Jurkat, Clone E6-1 (cell line): ENCODE results near the gene DPT.

Experiments used
- DNase-seq: peaks from one replicate; pipeline ENCODE4 v3.0.0-alpha.2; 2011; ENCODE audit warnings: low read depth, low spot score
- H3K4me3 ChIP-seq: 2 replicates; pipeline ENCODE4 v1.5.1; 2011; ENCODE audit warnings: mild to moderate bottlenecking, low read length, control low read depth, moderate library complexity

Gene DPT

GRCh38 chr1:168676861-168677260 lies 52.1 kb downstream of the DPT start:
- no peak overlapping the region for H3K4me3 ChIP-seq
- no peak for DNase-seq

- DNase-seq, result no peak
- no peak overlapping the region for H3K4me3 ChIP-seq
These were observed 52.8 kb downstream of the DPT start for GRCh38 chr1:168676029-168676812.

- H3K4me3 ChIP-seq, result no peak overlapping the region
- no peak for DNase-seq
These were observed 54.9 kb downstream of the DPT start for GRCh38 chr1:168673974-168674683.

- H3K4me3 ChIP-seq, result no peak overlapping the region
- DNase-seq, result no peak
These were observed 56.7 kb downstream of the DPT start for GRCh38 chr1:168672278-168672677.

GRCh38 chr1:168671782-168672181 lies 57.2 kb downstream of the DPT start:
- DNase-seq, result no peak

GRCh38 chr1:168665975-168666374 lies 63.0 kb downstream of the DPT start:
- no peak overlapping the region for H3K4me3 ChIP-seq
- no peak for DNase-seq

More at GRCh38 chr1:168671782-168672181, 57.2 kb downstream of the DPT start:
- H3K4me3 ChIP-seq, result no peak overlapping the region

- no peak overlapping the region for H3K4me3 ChIP-seq
- DNase-seq, result no peak
These were observed 64.8 kb downstream of the DPT start for GRCh38 chr1:168664069-168664834.

- no peak overlapping the region for H3K4me3 ChIP-seq
- no peak for DNase-seq
These were observed 72.5 kb downstream of the DPT start for GRCh38 chr1:168656485-168656884.

- DNase-seq, result no peak
- no peak overlapping the region for H3K4me3 ChIP-seq
These were observed 74.6 kb downstream of the DPT start for GRCh38 chr1:168654198-168654915.

- no peak overlapping the region for H3K4me3 ChIP-seq
- no peak for DNase-seq
These were observed 75.4 kb downstream of the DPT start for GRCh38 chr1:168653567-168653966.

GRCh38 chr1:168645721-168646120 lies 83.3 kb downstream of the DPT start:
- no peak for DNase-seq
- no peak overlapping the region for H3K4me3 ChIP-seq
